ENCODE results near the gene SYDE1.

Gene SYDE1

DNA sequence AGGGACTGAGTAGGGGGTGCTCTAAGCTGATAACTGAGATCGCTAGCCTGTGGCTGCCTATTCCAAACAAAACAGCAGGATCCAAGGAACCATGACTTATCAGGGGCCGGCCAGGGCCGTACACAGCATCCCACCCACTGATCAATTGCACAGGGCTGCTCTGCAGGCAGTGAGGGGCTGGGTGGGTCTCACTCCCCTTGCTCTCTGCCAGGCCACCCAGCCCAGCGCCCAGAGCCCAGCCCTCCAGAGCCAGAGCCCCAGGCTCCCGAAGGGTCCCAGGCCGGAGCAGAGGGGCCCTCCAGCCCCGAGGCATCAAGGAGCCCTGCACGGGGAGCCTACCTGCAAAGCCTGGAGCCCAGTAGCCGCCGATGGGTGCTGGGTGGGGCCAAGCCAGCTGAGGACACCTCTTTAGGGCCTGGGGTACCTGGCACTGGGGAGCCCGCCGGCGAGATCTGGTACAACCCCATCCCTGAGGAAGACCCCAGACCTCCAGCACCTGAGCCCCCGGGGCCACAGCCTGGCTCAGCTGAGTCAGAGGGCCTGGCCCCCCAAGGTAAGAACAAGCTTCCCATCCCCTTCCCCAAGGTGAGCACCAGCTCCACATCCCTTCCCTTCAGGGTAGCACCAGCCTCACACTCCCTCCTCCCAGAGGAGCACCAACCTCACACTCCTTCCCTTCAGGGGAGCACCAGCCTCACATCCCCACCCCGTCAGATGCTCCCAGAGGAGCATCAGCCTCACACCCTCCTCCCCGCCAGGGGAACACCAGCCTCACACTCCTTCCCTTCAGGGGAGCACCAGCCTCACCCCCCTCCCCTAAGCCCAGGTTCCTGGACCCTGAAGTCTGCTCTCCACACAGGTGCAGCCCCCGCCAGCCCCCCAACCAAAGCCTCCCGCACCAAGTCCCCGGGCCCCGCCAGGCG lies 1.9 kb downstream of the SYDE1 start:
- no peak for DNase-seq

GRCh38 chr19:15109768-15110417 lies 2.7 kb downstream of the SYDE1 start:
- DNase-seq: no peak

GRCh38 chr19:15110418-15110815 lies 3.2 kb downstream of the SYDE1 start:
- no peak for DNase-seq

DNA sequence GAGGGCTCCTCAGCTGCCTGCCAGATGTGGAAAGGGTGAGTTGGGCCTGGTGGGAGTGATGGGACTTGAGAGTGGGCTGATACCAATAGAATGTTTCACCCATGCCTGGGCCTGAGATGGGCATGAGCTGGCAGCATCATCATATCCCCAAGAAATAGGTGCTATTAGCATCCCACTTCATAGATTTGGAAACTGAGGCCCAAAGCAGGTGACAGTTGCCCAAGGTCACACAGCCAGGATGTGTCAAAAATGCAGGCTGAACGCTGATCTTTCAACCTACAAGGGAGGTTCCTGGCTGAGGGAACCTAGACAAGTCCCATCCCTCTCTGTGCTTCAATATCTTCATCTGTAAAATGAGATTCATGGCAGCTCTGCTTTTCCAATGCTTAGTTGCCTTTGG lies 4.6 kb downstream of the SYDE1 start:
- DNase-seq: no peak

DNA sequence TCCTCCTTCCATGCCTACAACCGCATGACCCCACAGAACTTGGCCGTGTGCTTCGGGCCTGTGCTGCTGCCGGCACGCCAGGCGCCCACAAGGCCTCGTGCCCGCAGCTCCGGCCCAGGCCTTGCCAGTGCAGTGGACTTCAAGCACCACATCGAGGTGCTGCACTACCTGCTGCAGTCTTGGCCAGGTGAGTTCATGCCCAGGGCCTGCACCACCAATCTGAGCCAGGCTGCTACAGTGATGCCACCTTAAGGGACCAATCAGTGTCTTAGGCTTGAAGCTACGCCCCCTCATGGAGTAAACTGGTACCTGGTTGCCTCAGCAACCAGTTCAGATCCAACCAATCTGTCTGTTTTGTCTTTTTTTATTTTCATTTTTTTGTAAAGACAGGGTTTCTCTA lies 5.2 kb downstream of the SYDE1 start:
- no peak for DNase-seq

GRCh38 chr19:15113245-15114152 lies 6.3 kb downstream of the SYDE1 start:
- DNase-seq: no peak

GRCh38 chr19:15114153-15114540 lies 6.9 kb downstream of the SYDE1 start:
- DNase-seq: no peak

GRCh38 chr19:15115080-15115479 lies 7.9 kb downstream of the SYDE1 start:
- no peak for DNase-seq

GRCh38 chr19:15115762-15116615 lies 8.8 kb downstream of the SYDE1 start:
- no peak for DNase-seq

GRCh38 chr19:15116856-15117255 lies 9.7 kb downstream of the SYDE1 start:
- no peak for DNase-seq

DNA sequence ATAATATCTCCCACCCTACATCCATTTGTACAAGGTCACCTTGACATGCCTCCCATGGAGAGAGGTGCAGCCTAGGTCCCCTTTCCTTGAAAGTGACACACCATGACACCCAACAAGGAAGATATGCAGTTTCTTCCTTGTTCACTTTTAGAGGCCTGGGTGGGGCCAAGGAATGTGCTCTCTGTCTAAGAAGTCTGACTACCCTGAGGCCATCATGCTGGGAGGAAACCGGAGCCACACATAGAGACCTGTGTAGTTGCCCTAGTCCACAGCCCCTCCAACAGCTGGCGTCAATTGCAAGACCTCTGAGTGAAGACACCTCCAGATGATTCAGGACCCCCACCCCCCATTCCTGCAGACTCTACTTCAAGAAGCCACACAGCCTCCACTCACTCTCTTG lies 11.0 kb downstream of the SYDE1 start:
- no peak for DNase-seq

- no peak for DNase-seq
Observed at GRCh38 chr19:15118789-15119494, 11.7 kb downstream of the SYDE1 start.

DNA sequence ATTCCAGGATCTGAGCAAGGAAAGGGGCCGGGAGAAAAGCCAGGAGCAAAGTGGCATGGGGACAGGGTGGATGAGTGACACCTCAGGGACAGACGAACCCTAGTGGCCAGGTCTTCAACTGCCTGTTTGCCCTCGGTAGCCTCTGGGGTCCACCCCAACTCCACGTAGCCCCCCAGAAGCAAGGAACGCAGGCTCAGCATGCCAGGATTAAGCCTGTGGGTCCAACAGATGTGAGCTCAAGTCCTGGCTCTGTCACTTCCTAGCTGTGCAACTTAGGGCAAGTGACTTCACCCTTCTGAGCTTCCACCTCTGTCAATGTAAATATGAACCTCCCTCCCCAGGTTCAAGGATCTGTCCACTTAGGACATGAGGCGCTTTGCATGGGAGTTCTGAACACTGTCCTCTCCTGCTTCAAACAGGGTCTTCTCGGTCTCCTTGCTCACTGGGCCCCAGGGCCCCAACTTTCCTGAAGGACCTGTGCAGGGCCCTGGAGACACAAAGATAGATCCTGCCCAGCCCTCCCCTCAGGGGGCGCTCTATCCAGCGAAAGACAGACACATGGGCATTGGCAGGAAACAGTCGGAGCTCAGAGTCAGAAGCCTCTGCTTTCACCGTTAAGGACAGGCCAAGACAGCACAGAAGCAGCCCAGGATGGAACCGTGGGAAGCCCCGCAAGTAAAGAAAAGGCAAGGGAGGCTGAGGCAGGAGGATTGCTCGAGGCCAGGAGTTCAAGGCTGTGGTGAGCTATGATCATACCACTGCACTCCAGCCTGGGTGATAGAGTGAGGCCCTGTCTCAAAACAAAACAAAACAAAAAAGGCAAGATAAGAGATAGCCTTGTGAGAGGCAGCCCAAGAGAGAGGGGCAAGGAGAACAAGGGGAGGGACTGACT lies 13.2 kb downstream of the SYDE1 start:
- DNase-seq: no peak

DNA sequence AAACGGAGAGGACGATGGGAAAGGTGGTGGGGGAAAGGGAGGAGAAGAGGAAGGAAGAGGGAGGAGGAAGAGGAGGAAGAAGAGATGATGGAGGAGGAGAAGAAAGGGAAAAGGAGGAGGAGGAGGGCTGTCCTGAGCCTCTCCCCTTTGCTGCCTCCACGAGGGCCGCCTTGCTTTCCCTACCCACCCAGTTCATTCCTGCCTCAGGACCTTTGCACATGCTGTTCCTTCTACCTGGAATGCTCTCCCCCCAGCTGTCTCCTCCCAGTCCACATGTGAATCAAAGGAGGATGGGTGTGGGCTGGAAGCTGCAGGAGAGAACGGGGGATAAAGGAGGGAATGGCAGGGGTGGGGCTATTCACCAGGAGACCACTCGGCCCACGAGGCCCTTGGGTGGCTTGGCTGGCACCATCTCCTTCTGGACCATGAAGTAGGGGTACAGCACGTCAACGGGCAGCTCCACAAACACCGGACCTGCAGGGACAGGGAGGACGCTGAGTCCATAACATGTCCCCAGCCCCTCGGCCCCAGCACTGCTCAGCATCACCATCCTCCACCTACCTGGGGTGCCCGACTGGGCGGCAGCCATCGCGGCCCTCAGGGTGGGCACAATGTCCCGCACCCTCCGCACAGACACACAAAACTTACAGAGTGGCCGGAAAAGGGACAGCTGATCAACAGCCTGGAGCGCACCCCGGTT lies 15.3 kb downstream of the SYDE1 start:
- DNase-seq: no peak

DNA sequence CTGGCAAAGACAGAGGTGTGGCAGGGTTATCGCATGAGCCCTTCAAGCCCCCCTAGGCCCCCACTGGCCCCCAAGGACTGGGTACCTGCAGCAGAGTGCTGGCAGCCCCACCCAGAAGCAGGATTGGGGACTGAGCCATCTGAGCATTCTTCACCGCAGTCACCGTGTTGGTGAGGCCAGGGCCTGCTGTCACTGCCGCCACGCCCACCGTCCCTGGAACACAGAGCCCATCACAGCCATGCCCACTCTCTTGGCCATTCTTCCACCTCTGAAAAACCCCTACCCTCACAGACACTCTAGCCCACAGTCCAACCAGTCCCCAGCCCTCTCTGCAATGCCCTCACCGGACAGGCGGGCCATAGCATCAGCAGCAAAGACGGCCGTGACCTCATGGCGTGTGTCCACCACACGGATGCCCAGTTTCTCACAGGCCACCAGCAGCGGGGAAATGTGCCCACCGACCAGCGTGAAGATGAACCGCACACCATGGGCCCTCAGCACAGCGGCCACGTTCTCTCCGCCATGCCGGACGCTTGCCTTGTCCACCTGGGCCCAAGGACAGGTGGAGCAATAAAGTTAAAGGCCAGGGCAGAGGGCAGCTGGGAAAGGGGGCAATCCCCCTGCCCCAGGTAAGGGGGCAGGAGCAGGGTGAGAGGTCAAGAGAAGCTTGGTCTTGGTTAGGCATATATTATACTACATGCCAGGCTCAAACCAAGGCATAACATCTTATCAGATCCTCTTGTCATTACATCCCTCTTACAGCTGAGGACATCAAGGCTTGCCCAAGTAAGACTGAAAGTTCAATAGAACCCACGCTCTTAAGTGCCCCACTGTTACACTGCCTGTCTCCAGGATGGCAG lies 16.1 kb downstream of the SYDE1 start:
- DNase-seq: no peak

DNA sequence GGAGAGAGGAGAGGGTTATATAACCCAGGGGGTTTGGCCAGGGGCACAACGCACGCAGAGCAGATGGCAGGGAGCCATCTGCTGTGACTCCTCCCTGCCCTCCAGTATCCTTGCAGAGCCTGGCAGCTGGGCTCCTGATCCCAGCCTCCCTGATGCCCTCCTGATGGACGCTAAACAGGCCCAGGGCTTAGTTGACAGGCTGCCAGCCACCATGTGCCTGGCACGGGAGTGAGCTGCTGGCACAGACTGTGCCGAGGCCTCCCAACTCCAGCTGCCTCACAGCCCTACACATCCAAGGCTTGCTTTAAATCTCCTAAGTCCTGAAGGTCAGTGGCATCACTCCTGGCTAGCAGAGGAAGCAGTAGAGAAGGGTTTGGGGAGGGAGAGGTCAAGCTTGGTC lies 16.7 kb downstream of the SYDE1 start:
- no peak for DNase-seq

DNA sequence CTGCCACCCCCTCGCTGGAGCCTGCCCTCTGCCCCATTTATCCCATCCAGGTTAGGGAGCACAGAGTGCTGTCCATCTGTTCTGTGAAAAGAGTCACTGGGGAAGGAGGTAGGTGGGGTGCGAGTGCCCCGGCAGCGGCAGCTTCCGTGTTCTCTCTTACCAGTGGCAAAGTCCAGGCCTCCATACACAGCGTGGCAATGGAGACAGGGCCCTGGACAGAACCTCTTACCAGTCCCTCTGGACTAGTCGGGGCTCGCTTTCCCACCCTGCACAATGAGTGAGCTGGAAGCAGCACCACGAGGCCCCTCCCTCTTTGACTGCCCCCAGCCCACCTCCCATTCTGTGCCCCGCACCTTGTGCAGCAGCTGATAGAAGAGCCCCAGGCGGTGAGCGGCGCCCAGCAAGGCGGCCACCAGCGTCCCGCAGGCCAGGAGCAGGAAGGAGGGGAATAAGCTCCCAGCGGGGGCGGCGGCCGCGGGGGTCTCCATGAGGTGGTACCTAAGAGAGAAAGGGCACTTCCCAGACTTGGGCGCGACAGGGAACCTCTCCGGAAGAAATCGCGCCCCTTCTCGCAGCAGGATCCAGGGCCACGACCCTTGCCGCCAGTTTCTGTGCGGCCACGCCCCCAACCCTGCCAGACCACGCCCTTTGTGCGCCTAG lies 17.5 kb downstream of the SYDE1 start:
- DNase-seq: peak; percentile 17

Data from activated CD4-positive, alpha-beta T cell treated with anti-CD3 and anti-CD28 coated beads, Interleukin-10, Interleukin-2, amounts not matched to agents 100 ng/mL and 50 ng/mL, durations not matched to agents 16 hours and 8 hours (primary cell).